HepG2 (cell line): ENCODE measurements around the gene LMNA. TPM values are rescaled to one million over a fixed set of nuclear protein-coding genes. Genes with fewer than 3 reads are reported as not detected.

Experiments
- ATM ChIP-seq: fragments of 450-650 bp; IDR thresholded peaks from 2 replicates; pipeline ENCODE4 v1.7.1; 2017; ENCODE audit warnings: mild to moderate bottlenecking, borderline replicate concordance
- CCAR2 ChIP-seq: fragments of 200-400 bp; formaldehyde crosslinking; optimal IDR thresholded peaks from 2 replicates; pipeline ENCODE3; 2018; ENCODE audit warnings: low read depth, mild to moderate bottlenecking, low read length, moderate library complexity
- KAT2B ChIP-seq: fragments of 150-350 bp; IDR thresholded peaks from 2 replicates; pipeline ENCODE4 v1.6.1; 2014; ENCODE audit warnings: low read depth, low read length, borderline replicate concordance
- MED13 ChIP-seq: sonication (generic); formaldehyde crosslinking; IDR thresholded peaks from 2 replicates; pipeline ENCODE4 v1.5.0; 2020; ENCODE audit warnings: missing genetic modification reagents
- SMYD3 ChIP-seq: sonication (generic); formaldehyde crosslinking; IDR thresholded peaks from 2 replicates; pipeline ENCODE4 v1.8.1; 2023; ENCODE audit warnings: mild to moderate bottlenecking, missing genetic modification reagents
- SOX5 ChIP-seq: IDR thresholded peaks from 2 replicates; pipeline ENCODE4 v1.6.1; 2016; ENCODE audit warnings: borderline replicate concordance
- SRSF4 ChIP-seq: fragments of 200-400 bp; formaldehyde crosslinking; IDR thresholded peaks from one replicate; pipeline ENCODE4 v1.6.1; 2018; ENCODE audit warnings: mild to moderate bottlenecking, low read depth, low read length, moderate library complexity; ENCODE audit not compliant: poor library complexity, severe bottlenecking
- ZBTB8A ChIP-seq: sonication (generic); formaldehyde crosslinking; IDR thresholded peaks from 2 replicates; pipeline ENCODE4 v1.4.0; 2020; ENCODE audit warnings: mild to moderate bottlenecking, low read depth, missing genetic modification reagents, borderline replicate concordance
- ZNF235 ChIP-seq: sonication (generic); formaldehyde crosslinking; IDR thresholded peaks from 2 replicates; pipeline ENCODE4 v1.8.1; 2023; ENCODE audit warnings: mild to moderate bottlenecking, missing genetic modification reagents, borderline replicate concordance
- ZNF570 ChIP-seq: sonication (generic); formaldehyde crosslinking; IDR thresholded peaks from 2 replicates; pipeline ENCODE4 v1.4.0; 2020; ENCODE audit warnings: mild to moderate bottlenecking, missing genetic modification reagents, borderline replicate concordance
- ZNF780A ChIP-seq: sonication (generic); formaldehyde crosslinking; IDR thresholded peaks from 2 replicates; pipeline ENCODE4 v1.8.0; 2022; ENCODE audit warnings: mild to moderate bottlenecking, missing genetic modification reagents, moderate library complexity
- polyA plus RNA-seq, 8 experiments: library from polyadenylated mRNA; depleted of rRNA in 3 of 8; stranded (reverse) in 7 of 8; unstranded in 1 of 8; fragments of >200 nt; fragmentation: Illumina TruSeq in 4 of 8; extraction: Trizol in 4 of 8; gene quantifications; 2 replicates each; pipeline versions ENCODE4 v1.2.1 to v1.2.3, GENCODE V29; 2011 to 2016; ENCODE audit warnings: low read depth in 4 of 8, missing spikeins in 1 of 8, mixed read lengths in 1 of 8; ENCODE audit not compliant: insufficient read depth in 1 of 8
- total RNA-seq, 5 experiments: library from RNA; depleted of rRNA; stranded (reverse); fragments of >200 nt; fragmentation: Illumina TruSeq; extraction: Trizol; gene quantifications; 2 replicates each; pipeline ENCODE4 v1.2.3, GENCODE V29; 2016; ENCODE audit warnings: low read depth in 1 of 5
- TF ChIP-seq, protein P1 (sequence below): sonication (generic); formaldehyde crosslinking; IDR thresholded peaks from 2 replicates; pipeline ENCODE4 v1.5.0; 2020; ENCODE audit warnings: mild to moderate bottlenecking, missing genetic modification reagents
- TF ChIP-seq, protein P2 (sequence below): IDR thresholded peaks from 2 replicates; pipeline ENCODE4 v1.6.1; 2016; ENCODE audit warnings: low read depth, missing genetic modification reagents, missing compliant biosample characterization
- TF ChIP-seq, protein P3 (sequence below): sonication (generic); formaldehyde crosslinking; IDR thresholded peaks from 2 replicates; pipeline ENCODE4 v1.9.0; 2021; ENCODE audit warnings: mild to moderate bottlenecking, missing genetic modification reagents

The LMNA gene
- total and polyA plus RNA-seq, 2 of the 13 experiments (the other 11 are each of a cell fraction or from before 2014, with no cell fraction given), result 107 to 225 TPM

DNA sequence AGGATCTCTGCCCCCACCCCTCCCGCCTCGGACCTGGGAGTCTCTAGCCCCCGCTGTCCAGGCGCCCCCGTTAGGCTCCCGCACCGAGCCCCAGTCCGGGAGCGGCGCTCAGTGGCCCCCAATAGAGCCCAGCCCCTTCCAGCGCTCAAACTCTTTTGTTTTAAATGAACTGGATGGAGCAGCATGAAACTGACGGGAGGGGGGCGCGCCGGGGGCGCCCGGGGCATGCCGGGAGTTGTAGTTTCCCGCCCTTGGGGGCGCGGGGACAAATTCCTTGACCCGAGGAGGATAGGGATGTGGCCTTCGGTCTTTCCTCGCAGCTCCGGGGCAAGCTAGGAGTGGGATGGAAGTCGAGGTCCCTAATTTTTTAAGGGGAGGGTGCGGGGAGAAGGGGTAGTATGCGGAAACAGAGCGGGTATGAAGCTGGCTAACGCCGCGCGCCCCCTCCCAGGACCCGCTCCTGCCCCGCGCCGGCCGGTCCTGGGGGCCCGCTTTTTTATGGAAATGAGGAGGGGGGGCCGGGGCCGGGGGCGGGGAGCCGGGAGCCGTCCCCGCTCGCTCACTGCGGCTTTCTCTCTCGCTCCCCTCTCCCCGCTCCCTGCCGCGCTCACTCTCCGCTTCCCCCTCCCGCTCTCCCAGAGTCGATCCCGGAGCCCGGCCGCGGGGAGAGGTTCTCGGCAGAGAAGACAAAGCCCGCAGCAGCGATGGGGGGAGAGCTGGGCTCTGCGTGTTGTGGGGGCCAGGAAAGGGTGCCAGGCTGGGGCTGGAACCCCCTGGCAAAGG, 32.0 kb upstream of the LMNA start, which contains the start of gene MEX3A (continued):
- TF ChIP-seq, protein P1, sequence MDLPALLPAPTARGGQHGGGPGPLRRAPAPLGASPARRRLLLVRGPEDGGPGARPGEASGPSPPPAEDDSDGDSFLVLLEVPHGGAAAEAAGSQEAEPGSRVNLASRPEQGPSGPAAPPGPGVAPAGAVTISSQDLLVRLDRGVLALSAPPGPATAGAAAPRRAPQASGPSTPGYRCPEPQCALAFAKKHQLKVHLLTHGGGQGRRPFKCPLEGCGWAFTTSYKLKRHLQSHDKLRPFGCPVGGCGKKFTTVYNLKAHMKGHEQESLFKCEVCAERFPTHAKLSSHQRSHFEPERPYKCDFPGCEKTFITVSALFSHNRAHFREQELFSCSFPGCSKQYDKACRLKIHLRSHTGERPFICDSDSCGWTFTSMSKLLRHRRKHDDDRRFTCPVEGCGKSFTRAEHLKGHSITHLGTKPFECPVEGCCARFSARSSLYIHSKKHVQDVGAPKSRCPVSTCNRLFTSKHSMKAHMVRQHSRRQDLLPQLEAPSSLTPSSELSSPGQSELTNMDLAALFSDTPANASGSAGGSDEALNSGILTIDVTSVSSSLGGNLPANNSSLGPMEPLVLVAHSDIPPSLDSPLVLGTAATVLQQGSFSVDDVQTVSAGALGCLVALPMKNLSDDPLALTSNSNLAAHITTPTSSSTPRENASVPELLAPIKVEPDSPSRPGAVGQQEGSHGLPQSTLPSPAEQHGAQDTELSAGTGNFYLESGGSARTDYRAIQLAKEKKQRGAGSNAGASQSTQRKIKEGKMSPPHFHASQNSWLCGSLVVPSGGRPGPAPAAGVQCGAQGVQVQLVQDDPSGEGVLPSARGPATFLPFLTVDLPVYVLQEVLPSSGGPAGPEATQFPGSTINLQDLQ (CRISPR knock-in tag), result no peak
- TF ChIP-seq SOX5 (no peak), SMYD3 (CRISPR knock-in tag) (no peak), ZBTB8A (CRISPR knock-in tag) (no peak), SRSF4 (no peak), MED13 (no peak), ZNF780A (CRISPR knock-in tag) (no peak), ZNF235 (CRISPR knock-in tag) (no peak), ATM (no peak), KAT2B (no peak), CCAR2 (no peak), ZNF570 (CRISPR knock-in tag) (no peak)
- TF ChIP-seq, protein P2, sequence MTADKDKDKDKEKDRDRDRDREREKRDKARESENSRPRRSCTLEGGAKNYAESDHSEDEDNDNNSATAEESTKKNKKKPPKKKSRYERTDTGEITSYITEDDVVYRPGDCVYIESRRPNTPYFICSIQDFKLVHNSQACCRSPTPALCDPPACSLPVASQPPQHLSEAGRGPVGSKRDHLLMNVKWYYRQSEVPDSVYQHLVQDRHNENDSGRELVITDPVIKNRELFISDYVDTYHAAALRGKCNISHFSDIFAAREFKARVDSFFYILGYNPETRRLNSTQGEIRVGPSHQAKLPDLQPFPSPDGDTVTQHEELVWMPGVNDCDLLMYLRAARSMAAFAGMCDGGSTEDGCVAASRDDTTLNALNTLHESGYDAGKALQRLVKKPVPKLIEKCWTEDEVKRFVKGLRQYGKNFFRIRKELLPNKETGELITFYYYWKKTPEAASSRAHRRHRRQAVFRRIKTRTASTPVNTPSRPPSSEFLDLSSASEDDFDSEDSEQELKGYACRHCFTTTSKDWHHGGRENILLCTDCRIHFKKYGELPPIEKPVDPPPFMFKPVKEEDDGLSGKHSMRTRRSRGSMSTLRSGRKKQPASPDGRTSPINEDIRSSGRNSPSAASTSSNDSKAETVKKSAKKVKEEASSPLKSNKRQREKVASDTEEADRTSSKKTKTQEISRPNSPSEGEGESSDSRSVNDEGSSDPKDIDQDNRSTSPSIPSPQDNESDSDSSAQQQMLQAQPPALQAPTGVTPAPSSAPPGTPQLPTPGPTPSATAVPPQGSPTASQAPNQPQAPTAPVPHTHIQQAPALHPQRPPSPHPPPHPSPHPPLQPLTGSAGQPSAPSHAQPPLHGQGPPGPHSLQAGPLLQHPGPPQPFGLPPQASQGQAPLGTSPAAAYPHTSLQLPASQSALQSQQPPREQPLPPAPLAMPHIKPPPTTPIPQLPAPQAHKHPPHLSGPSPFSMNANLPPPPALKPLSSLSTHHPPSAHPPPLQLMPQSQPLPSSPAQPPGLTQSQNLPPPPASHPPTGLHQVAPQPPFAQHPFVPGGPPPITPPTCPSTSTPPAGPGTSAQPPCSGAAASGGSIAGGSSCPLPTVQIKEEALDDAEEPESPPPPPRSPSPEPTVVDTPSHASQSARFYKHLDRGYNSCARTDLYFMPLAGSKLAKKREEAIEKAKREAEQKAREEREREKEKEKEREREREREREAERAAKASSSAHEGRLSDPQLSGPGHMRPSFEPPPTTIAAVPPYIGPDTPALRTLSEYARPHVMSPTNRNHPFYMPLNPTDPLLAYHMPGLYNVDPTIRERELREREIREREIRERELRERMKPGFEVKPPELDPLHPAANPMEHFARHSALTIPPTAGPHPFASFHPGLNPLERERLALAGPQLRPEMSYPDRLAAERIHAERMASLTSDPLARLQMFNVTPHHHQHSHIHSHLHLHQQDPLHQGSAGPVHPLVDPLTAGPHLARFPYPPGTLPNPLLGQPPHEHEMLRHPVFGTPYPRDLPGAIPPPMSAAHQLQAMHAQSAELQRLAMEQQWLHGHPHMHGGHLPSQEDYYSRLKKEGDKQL (CRISPR knock-in tag), result no peak
- TF ChIP-seq, protein P3, sequence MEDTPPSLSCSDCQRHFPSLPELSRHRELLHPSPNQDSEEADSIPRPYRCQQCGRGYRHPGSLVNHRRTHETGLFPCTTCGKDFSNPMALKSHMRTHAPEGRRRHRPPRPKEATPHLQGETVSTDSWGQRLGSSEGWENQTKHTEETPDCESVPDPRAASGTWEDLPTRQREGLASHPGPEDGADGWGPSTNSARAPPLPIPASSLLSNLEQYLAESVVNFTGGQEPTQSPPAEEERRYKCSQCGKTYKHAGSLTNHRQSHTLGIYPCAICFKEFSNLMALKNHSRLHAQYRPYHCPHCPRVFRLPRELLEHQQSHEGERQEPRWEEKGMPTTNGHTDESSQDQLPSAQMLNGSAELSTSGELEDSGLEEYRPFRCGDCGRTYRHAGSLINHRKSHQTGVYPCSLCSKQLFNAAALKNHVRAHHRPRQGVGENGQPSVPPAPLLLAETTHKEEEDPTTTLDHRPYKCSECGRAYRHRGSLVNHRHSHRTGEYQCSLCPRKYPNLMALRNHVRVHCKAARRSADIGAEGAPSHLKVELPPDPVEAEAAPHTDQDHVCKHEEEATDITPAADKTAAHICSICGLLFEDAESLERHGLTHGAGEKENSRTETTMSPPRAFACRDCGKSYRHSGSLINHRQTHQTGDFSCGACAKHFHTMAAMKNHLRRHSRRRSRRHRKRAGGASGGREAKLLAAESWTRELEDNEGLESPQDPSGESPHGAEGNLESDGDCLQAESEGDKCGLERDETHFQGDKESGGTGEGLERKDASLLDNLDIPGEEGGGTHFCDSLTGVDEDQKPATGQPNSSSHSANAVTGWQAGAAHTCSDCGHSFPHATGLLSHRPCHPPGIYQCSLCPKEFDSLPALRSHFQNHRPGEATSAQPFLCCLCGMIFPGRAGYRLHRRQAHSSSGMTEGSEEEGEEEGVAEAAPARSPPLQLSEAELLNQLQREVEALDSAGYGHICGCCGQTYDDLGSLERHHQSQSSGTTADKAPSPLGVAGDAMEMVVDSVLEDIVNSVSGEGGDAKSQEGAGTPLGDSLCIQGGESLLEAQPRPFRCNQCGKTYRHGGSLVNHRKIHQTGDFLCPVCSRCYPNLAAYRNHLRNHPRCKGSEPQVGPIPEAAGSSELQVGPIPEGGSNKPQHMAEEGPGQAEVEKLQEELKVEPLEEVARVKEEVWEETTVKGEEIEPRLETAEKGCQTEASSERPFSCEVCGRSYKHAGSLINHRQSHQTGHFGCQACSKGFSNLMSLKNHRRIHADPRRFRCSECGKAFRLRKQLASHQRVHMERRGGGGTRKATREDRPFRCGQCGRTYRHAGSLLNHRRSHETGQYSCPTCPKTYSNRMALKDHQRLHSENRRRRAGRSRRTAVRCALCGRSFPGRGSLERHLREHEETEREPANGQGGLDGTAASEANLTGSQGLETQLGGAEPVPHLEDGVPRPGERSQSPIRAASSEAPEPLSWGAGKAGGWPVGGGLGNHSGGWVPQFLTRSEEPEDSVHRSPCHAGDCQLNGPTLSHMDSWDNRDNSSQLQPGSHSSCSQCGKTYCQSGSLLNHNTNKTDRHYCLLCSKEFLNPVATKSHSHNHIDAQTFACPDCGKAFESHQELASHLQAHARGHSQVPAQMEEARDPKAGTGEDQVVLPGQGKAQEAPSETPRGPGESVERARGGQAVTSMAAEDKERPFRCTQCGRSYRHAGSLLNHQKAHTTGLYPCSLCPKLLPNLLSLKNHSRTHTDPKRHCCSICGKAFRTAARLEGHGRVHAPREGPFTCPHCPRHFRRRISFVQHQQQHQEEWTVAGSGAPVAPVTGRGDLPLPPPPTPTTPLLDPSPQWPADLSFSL (CRISPR knock-in tag), result no peak
